OCI-LY7 (cell line): ENCODE measurements around the gene STX12.

ENCODE experiments used
- EZH2phosphoT487 ChIP-seq: fragments of 200-600 bp; sonication (generic); IDR thresholded peaks from 2 replicates; pipeline ENCODE4 v1.6.1; 2018; ENCODE audit warnings: low read depth, borderline replicate concordance, mild to moderate bottlenecking, mixed run types, antibody characterized with exemption, low read length, moderate library complexity, mixed read lengths
- TF ChIP-seq, protein P1 (sequence below): fragments of 200-600 bp; sonication (generic); conservative IDR thresholded peaks from 2 replicates; pipeline ENCODE4 v1.5.1; 2014; ENCODE audit warnings: mild to moderate bottlenecking, antibody characterized with exemption, low read length, moderate library complexity, mixed read lengths

DNA sequence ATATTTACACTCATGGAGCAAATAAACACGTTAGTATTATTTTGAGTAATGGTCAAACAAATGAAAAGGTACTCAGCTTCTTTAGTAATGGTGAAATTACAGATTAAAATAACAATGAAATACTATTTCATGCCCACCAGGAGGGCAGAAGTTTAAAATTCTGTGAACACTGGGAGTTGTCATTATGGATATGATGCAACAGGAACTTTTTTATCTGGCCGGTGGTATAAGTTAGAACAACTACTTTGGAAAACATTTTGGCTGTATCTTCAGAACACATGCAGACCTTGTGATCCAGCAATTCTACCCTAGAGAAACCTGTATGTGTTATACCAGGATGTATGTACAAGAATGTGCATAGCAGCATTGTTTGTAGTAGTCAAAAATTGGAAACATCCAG lies 34.4 kb downstream of the STX12 start:
- TF ChIP-seq, protein P1, sequence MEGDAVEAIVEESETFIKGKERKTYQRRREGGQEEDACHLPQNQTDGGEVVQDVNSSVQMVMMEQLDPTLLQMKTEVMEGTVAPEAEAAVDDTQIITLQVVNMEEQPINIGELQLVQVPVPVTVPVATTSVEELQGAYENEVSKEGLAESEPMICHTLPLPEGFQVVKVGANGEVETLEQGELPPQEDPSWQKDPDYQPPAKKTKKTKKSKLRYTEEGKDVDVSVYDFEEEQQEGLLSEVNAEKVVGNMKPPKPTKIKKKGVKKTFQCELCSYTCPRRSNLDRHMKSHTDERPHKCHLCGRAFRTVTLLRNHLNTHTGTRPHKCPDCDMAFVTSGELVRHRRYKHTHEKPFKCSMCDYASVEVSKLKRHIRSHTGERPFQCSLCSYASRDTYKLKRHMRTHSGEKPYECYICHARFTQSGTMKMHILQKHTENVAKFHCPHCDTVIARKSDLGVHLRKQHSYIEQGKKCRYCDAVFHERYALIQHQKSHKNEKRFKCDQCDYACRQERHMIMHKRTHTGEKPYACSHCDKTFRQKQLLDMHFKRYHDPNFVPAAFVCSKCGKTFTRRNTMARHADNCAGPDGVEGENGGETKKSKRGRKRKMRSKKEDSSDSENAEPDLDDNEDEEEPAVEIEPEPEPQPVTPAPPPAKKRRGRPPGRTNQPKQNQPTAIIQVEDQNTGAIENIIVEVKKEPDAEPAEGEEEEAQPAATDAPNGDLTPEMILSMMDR, result no peak
- TF ChIP-seq EZH2phosphoT487, result no peak
